Activated CD8-positive, alpha-beta T cell treated with anti-CD3 and anti-CD28 coated beads for 36 hours (primary cell): ENCODE data around the gene APOC4. TPM values are rescaled to one million over a fixed set of nuclear protein-coding genes. Genes with fewer than 3 reads are reported as not detected.
"Not testable (repeated sequence)": the region's sequence is repeated elsewhere in the genome, so short reads cannot be mapped to it uniquely, and the experiment has no call there.

Source experiments
- ATAC-seq: fragments of 200-7000 bp; cut with Tn5 transposase; one replicate; pipeline ENCODE4 v1.10.0; 2021; ENCODE audit warnings: mild to moderate bottlenecking, moderate library complexity
- CTCF ChIA-PET: fragments of 350-600 bp; sonication (Branson Sonifier 250); formaldehyde crosslinking; loops from one replicate; lab custom pipeline; 2021; ENCODE audit warnings: antibody characterized with exemption; lab: Charles Lee
- POLR2A ChIA-PET: fragments of 350-600 bp; sonication (Branson Sonifier 250); formaldehyde crosslinking; loops from one replicate; lab custom pipeline; 2021; ENCODE audit warnings: antibody characterized with exemption; lab: Charles Lee
- DNase-seq: peaks from one replicate; pipeline ENCODE4 v3.0.0-alpha.2; 2020
- H3K27ac Mint-ChIP-seq: one replicate; pipeline ENCODE4 v1.8.0; 2021; ENCODE audit warnings: mild to moderate bottlenecking, mixed read lengths
- H3K27me3 Mint-ChIP-seq: one replicate; pipeline ENCODE4 v1.8.0; 2021; ENCODE audit warnings: mixed read lengths
- H3K36me3 Mint-ChIP-seq: one replicate; pipeline ENCODE4 v1.8.0; 2021; ENCODE audit warnings: low read depth, mixed read lengths
- H3K4me1 Mint-ChIP-seq: one replicate; pipeline ENCODE4 v1.8.0; 2021; ENCODE audit warnings: low read depth, mixed read lengths
- H3K4me3 Mint-ChIP-seq: one replicate; pipeline ENCODE4 v1.8.0; 2021; ENCODE audit warnings: mild to moderate bottlenecking, moderate library complexity, mixed read lengths
- H3K9me3 Mint-ChIP-seq: one replicate; pipeline ENCODE4 v1.8.0; 2021; ENCODE audit warnings: mixed read lengths
- intact Hi-C: fragments of 100-400 bp; cut with micrococcal nuclease; formaldehyde crosslinking; loops from one replicate; pipeline ENCODE4 v1.10.0; 2022
- total RNA-seq, 2 experiments: library from RNA; stranded (reverse); gene quantifications; one replicate each; pipeline ENCODE4 v1.2.3, GENCODE V29; 2021
- TF ChIP-seq, protein P1 (sequence below): fragments of 200-600 bp; IDR thresholded peaks from one replicate; pipeline ENCODE4 v1.8.0; 2022; ENCODE audit warnings: antibody characterized with exemption, mild to moderate bottlenecking

Gene APOC4
- total RNA-seq, 2 experiments from 2014 or later: not detected

GRCh38 chr19:44969437-44969836, 27.4 kb downstream of the APOC4 start:
- TF ChIP-seq, protein P1, sequence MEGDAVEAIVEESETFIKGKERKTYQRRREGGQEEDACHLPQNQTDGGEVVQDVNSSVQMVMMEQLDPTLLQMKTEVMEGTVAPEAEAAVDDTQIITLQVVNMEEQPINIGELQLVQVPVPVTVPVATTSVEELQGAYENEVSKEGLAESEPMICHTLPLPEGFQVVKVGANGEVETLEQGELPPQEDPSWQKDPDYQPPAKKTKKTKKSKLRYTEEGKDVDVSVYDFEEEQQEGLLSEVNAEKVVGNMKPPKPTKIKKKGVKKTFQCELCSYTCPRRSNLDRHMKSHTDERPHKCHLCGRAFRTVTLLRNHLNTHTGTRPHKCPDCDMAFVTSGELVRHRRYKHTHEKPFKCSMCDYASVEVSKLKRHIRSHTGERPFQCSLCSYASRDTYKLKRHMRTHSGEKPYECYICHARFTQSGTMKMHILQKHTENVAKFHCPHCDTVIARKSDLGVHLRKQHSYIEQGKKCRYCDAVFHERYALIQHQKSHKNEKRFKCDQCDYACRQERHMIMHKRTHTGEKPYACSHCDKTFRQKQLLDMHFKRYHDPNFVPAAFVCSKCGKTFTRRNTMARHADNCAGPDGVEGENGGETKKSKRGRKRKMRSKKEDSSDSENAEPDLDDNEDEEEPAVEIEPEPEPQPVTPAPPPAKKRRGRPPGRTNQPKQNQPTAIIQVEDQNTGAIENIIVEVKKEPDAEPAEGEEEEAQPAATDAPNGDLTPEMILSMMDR: no peak
- Mint-ChIP-seq H3K9me3 (no peaks in the 10 kb centered on the region), H3K36me3 (peaks cover 12% of the 10 kb centered on the region), H3K27ac (no peak overlapping the region), H3K4me3 (no peak overlapping the region), H3K4me1 (peaks cover 3% of the 10 kb centered on the region), H3K27me3 (no peaks in the 10 kb centered on the region)
- no peak for DNase-seq
- no peak for ATAC-seq
- CTCF ChIA-PET: interaction anchor here (1.2 kb wide), 1 partner anchor 17 kb away, joined by 4 read pairs; no protein-coding TSS in a partner anchor
- intact Hi-C loops: no loop called here
- POLR2A ChIA-PET: no interaction called here

GRCh38 chr19:44971451-44971850, 29.4 kb downstream of the APOC4 start:
- H3K27me3 Mint-ChIP-seq, H3K4me1 Mint-ChIP-seq, H3K4me3 Mint-ChIP-seq, H3K9me3 Mint-ChIP-seq, DNase-seq, H3K27ac Mint-ChIP-seq, ATAC-seq, intact Hi-C loops: not testable (repeated sequence)
- POLR2A ChIA-PET: interaction anchor here (0.6 to 1.1 kb wide), 2 partner anchors 15 to 388 kb away, joined by 3 read pairs; no protein-coding TSS in a partner anchor
- CTCF ChIA-PET: interaction anchor here (0.9 to 1.3 kb wide), 2 partner anchors 11 to 20 kb away, joined by 3 read pairs; no protein-coding TSS in a partner anchor
- peaks cover 11% of the 10 kb centered on the region for H3K36me3 Mint-ChIP-seq

DNA sequence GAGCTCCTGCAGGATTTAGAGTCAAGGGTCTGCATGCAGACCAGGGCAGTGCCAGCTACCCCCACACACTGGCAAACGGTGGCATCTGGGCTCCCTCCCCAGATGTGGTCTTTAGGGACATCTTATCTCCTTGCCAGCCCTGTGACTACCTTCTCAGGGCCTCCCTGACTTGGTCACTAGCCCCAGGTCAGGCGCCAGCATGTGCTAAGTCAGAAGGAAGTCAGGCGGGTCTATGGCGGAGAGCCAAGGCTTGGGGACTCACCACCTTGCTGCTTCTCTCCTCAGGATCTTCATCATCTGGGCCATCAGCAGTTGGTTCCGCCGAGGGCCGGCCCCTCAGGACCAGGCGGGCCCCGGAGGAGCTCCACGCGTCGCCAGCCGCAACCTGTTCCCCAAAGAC, 30.8 kb downstream of the APOC4 start:
- CTCF ChIA-PET: no interaction called here
- intact Hi-C loops: no loop called here
- POLR2A ChIA-PET: no interaction called here
- Mint-ChIP-seq H3K9me3 (no peaks in the 10 kb centered on the region), H3K4me1 (peaks cover 3% of the 10 kb centered on the region), H3K36me3 (peaks cover 15% of the 10 kb centered on the region), H3K27ac (no peak overlapping the region), H3K4me3 (no peak overlapping the region), H3K27me3 (no peaks in the 10 kb centered on the region)
- TF ChIP-seq, protein P1: no peak
- DNase-seq (no peak), ATAC-seq (no peak)

GRCh38 chr19:44973982-44974735, 32.1 kb downstream of the APOC4 start:
- ChIA-PET CTCF (interaction anchor here (1.1 to 1.7 kb wide), 3 partner anchors 12 to 71 kb away, joined by 3 to 6 read pairs (median 3); no protein-coding TSS in a partner anchor), POLR2A (no interaction called here)
- DNase-seq (no peak), ATAC-seq (no peak)
- Mint-ChIP-seq H3K9me3 (no peaks in the 10 kb centered on the region), H3K27me3 (no peaks in the 10 kb centered on the region), H3K36me3 (peaks cover 16% of the 10 kb centered on the region), H3K4me1 (peaks cover 3% of the 10 kb centered on the region), H3K27ac (no peak overlapping the region), H3K4me3 (no peak overlapping the region)
- intact Hi-C loops: no loop called here
- TF ChIP-seq, protein P1: no peak

DNA sequence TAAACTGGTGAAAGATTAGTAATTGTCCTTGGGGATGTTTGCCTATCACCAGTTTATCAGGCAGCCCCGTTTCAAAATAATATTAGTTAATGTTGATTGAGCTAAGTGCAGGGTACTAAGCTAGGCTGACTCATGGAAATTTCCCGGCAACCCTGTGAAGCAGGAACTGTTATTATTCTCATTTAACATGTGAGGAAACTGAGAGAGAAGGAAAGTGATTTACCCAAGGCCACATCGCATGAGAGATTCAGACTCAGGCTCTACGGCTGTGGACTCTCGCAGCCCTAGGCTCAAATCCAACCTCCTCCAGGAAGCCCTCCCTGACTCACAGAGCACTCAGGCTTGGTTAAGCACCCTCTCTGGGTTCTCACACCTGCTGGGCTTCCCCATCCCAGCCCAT, 32.8 kb downstream of the APOC4 start:
- H3K36me3 Mint-ChIP-seq: peaks cover 17% of the 10 kb centered on the region

More for the DNA sequence above, 32.8 kb downstream of the APOC4 start:
- DNase-seq (no peak), ATAC-seq (no peak)
- peaks cover 3% of the 10 kb centered on the region for H3K4me1 Mint-ChIP-seq
- no peaks in the 10 kb centered on the region for H3K9me3 Mint-ChIP-seq
- intact Hi-C loops: no loop called here
- no peaks in the 10 kb centered on the region for H3K27me3 Mint-ChIP-seq
- ChIA-PET CTCF (interaction anchor here (1.1 to 1.7 kb wide), 3 partner anchors 11 to 71 kb away, joined by 3 to 6 read pairs (median 3); no protein-coding TSS in a partner anchor), POLR2A (no interaction called here)
- H3K4me3 Mint-ChIP-seq: no peak overlapping the region
- no peak overlapping the region for H3K27ac Mint-ChIP-seq
- TF ChIP-seq, protein P1: no peak
